ENCODE results near the gene PRLHR.

DNA sequence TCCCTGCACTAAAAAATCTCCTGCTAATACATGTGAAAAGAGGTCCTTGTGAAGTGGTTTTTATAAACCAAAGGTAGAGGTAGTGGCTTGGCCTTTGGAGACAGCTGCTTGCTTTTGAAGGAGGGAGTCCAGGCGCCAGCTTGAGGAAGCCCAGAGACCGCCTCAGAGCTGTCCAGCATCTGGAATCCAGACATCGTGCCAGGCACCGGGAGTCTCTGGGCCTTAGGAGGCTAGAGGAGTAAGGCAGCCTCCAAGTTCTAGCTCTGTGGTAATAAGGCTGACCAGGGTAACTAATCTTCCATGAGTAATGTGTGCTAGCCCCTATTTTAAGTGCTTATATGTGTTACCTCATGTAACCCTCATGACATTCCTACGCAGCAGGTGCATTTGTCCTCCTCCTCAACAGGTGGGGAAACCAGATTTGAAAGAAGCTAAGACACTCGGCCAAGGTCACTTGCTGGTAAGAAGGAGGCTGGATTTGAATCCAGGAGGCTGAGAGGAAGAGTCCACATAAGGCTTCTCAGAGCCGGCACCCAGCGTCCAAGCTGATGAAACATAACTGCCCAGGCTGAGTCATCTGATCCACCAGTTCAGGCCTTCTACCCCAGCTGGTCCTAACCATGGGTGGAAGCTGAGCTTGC lies 26.1 kb downstream of the PRLHR start:
- no peak for TF ChIP-seq EZH2phosphoT487 (IDR thresholded peaks at IDR 0.05; ENCODE audit: borderline replicate concordance, low read length)
- TF ChIP-seq, protein P1, sequence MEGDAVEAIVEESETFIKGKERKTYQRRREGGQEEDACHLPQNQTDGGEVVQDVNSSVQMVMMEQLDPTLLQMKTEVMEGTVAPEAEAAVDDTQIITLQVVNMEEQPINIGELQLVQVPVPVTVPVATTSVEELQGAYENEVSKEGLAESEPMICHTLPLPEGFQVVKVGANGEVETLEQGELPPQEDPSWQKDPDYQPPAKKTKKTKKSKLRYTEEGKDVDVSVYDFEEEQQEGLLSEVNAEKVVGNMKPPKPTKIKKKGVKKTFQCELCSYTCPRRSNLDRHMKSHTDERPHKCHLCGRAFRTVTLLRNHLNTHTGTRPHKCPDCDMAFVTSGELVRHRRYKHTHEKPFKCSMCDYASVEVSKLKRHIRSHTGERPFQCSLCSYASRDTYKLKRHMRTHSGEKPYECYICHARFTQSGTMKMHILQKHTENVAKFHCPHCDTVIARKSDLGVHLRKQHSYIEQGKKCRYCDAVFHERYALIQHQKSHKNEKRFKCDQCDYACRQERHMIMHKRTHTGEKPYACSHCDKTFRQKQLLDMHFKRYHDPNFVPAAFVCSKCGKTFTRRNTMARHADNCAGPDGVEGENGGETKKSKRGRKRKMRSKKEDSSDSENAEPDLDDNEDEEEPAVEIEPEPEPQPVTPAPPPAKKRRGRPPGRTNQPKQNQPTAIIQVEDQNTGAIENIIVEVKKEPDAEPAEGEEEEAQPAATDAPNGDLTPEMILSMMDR (conservative IDR thresholded peaks at IDR 0.05; ENCODE audit: low read depth, low read length): no peak

Measured in PC-3 (cell line).